PFSK-1 (cell line): ENCODE data around the gene ITFG2.

ENCODE experiments used
- FOXP2 ChIP-seq: optimal IDR thresholded peaks from 2 replicates; pipeline ENCODE3; 2011; ENCODE audit warnings: borderline replicate concordance, control low read depth, inconsistent platforms; ENCODE audit not compliant: insufficient read depth; ENCODE audit errors: extremely low read length, extremely low read depth
- POLR2AphosphoS5 ChIP-seq: IDR thresholded peaks from 2 replicates; pipeline ENCODE4 v1.6.1; 2012; ENCODE audit warnings: low read depth, mild to moderate bottlenecking, control low read depth, low read length, moderate library complexity
- TAF1 ChIP-seq: IDR thresholded peaks from 2 replicates; pipeline ENCODE4 v1.6.1; 2012; ENCODE audit warnings: low read length, control low read depth, borderline replicate concordance; ENCODE audit not compliant: insufficient read depth
- TF ChIP-seq, protein P1 (sequence below), 2 experiments: IDR thresholded peaks; 2 replicates each; pipeline versions ENCODE4 v1.6.1 to v1.8.0; 2011 to 2012; ENCODE audit warnings: low read depth in 2 of 2, low read length in 2 of 2, control low read depth in 1 of 2, inconsistent platforms in 1 of 2, mild to moderate bottlenecking in 1 of 2, moderate library complexity in 1 of 2; ENCODE audit not compliant: insufficient read depth in 1 of 2

DNA sequence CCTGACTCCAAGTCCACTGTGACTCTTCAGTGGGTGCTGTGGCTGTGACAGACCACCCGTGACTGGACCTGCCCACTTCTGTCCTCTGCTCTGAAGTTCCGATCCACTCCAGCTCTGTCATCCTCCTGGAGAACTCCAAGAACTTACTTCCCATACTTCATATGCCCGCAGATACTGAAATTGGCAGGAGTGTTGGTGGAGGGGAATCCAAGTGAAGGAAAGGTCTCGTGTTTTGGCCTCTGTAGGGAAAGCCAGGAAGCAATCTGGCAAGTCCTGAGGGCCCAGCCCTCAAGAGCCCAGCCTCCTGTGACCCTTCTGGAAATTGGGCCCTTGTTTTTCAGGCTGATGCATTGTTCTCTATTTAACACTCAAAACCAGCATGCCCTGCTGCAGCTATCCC is 40.1 kb upstream of the ITFG2 start:
- TF ChIP-seq POLR2AphosphoS5 (no peak), FOXP2 (no peak), TAF1 (no peak)
- TF ChIP-seq, protein P1, sequence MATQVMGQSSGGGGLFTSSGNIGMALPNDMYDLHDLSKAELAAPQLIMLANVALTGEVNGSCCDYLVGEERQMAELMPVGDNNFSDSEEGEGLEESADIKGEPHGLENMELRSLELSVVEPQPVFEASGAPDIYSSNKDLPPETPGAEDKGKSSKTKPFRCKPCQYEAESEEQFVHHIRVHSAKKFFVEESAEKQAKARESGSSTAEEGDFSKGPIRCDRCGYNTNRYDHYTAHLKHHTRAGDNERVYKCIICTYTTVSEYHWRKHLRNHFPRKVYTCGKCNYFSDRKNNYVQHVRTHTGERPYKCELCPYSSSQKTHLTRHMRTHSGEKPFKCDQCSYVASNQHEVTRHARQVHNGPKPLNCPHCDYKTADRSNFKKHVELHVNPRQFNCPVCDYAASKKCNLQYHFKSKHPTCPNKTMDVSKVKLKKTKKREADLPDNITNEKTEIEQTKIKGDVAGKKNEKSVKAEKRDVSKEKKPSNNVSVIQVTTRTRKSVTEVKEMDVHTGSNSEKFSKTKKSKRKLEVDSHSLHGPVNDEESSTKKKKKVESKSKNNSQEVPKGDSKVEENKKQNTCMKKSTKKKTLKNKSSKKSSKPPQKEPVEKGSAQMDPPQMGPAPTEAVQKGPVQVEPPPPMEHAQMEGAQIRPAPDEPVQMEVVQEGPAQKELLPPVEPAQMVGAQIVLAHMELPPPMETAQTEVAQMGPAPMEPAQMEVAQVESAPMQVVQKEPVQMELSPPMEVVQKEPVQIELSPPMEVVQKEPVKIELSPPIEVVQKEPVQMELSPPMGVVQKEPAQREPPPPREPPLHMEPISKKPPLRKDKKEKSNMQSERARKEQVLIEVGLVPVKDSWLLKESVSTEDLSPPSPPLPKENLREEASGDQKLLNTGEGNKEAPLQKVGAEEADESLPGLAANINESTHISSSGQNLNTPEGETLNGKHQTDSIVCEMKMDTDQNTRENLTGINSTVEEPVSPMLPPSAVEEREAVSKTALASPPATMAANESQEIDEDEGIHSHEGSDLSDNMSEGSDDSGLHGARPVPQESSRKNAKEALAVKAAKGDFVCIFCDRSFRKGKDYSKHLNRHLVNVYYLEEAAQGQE (IDR thresholded peaks at IDR 0.05; ENCODE audit: insufficient read depth in 1 of 2, low read depth in 2 of 2, low read length in 2 of 2), result no peak
